Right lobe of liver (tissue), 4 donors: Measurements from ENCODE around the gene LIMK1.

Experiments
- CTCF ChIP-seq, 4 donors: fragments of 200-600 bp in 3 of 4; fragments of 450-650 bp in 1 of 4; IDR thresholded peaks; one replicate each; pipeline versions ENCODE4 v1.5.1 to v1.8.0; 2016 to 2022; ENCODE audit warnings: antibody characterized with exemption in 4 of 4, mild to moderate bottlenecking in 2 of 4
- POLR2A ChIP-seq: fragments of 450-650 bp; IDR thresholded peaks from one replicate; pipeline ENCODE4 v1.6.1; 2017; ENCODE audit warnings: antibody characterized with exemption, mild to moderate bottlenecking
- donor health status: DM: no; HTN: no; CAD: no.
- donor health status: DM: no; HTN: no; CAD: no.
- donor health status: DM: no; HTN: yes; CAD: no.

DNA sequence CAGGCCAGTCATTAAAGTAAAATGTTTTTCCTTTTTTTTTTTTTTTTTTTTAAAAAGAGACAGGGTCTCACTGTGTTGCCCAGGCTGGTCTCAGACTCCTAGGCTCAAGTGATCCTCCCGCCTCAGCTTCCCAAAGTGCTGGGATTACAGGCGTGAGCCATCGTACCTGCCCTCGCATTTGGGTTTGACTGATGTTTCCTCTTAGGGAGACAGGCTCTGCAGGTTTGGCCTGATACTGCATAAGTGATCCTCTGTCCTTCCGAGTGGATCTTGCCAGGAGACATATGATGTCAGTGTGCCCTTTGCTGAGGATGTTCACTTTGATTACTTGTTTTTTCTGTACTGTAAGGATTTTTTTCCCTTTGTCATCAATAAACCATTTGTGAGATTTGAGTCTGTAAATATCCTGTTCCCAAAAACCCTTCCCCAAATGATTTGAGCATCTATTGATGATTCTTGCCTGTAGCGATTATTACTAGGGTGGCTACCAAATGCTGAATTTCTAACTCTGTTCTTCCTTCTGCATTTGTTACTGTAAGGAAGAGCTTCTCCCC lies 19.7 kb downstream of the LIMK1 start:
- TF ChIP-seq CTCF (IDR thresholded peaks at IDR 0.05), result no peak
- no peak for TF ChIP-seq POLR2A
